Measurements from ENCODE around the gene CAMK2B. TPM values are rescaled to one million over a fixed set of nuclear protein-coding genes. Genes with fewer than 3 reads are reported as not detected.

Gene CAMK2B
- polyA plus RNA-seq, 3 donors = 0.13 TPM; not detected in 2

DNA sequence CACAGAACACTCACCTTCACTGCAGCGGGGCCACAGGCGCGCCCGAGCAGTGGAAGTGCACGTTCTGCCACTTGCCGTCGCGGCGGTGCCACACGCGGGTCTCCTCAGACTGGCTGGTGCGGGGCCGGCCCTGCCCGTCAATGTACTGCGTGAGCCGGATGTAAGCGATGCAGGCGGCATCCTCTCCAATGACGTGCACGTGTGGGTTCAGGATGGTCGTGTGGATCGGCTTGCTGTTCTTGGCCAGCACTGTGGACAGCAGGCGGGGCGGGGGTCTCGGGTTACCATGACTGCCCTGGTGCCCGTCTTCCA is 105.4 kb downstream of the CAMK2B start:
- no peak overlapping the region for H3K9ac ChIP-seq (ENCODE audit: insufficient read depth, low read length, poor library complexity, severe bottlenecking)
- no peak overlapping the region for H3K27ac ChIP-seq (ENCODE audit: low read depth in 1 of 2, low read length in 2 of 2)
- no peaks in the 10 kb centered on the region for H3K79me2 ChIP-seq (ENCODE audit: insufficient read depth, low read length)
- no peaks in the 10 kb centered on the region for H3K4me1 Mint-ChIP-seq
- no peak overlapping the region for H3K4me2 ChIP-seq (replicated peaks; ENCODE audit: extremely low read depth, low read length, poor library complexity, severe bottlenecking)
- peaks cover 0 to 1% (median 0%) of the 10 kb centered on the region in 7 donors for H3K9me3 Mint-ChIP-seq
- no peaks in the 10 kb centered on the region for H3K36me3 ChIP-seq (replicated peaks in 1 of 2; ENCODE audit: control insufficient read depth in 1 of 2, insufficient read depth in 2 of 2, low read length in 2 of 2)
- no peaks in the 10 kb centered on the region for H3K27me3 ChIP-seq (ENCODE audit: control insufficient read depth in 2 of 2, insufficient read depth in 2 of 2, low read length in 2 of 2)
- H3K27me3 Mint-ChIP-seq (ENCODE audit: low read depth in 3 of 3) = peaks cover 0 to 5% (median 2%) of the 10 kb centered on the region in 3 donors
- DNase-seq = no peak
- H3K9me3 ChIP-seq (replicated peaks in 1 of 2; ENCODE audit: control insufficient read depth in 1 of 2, insufficient read depth in 1 of 2, low read length in 2 of 2) = no peaks in the 10 kb centered on the region
- H3K4me1 ChIP-seq (ENCODE audit: control insufficient read depth in 1 of 2, insufficient read depth in 2 of 2, low read length in 2 of 2) = no peaks in the 10 kb centered on the region
- no peak overlapping the region for H2AFZ ChIP-seq (ENCODE audit: insufficient read depth, low read depth, low read length, poor library complexity, severe bottlenecking)
- TF ChIP-seq, protein P1, sequence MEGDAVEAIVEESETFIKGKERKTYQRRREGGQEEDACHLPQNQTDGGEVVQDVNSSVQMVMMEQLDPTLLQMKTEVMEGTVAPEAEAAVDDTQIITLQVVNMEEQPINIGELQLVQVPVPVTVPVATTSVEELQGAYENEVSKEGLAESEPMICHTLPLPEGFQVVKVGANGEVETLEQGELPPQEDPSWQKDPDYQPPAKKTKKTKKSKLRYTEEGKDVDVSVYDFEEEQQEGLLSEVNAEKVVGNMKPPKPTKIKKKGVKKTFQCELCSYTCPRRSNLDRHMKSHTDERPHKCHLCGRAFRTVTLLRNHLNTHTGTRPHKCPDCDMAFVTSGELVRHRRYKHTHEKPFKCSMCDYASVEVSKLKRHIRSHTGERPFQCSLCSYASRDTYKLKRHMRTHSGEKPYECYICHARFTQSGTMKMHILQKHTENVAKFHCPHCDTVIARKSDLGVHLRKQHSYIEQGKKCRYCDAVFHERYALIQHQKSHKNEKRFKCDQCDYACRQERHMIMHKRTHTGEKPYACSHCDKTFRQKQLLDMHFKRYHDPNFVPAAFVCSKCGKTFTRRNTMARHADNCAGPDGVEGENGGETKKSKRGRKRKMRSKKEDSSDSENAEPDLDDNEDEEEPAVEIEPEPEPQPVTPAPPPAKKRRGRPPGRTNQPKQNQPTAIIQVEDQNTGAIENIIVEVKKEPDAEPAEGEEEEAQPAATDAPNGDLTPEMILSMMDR (IDR thresholded peaks at IDR 0.05) = no peak
- H4K20me1 ChIP-seq (ENCODE audit: insufficient read depth, low read length) = no peaks in the 10 kb centered on the region
- H3K4me3 Mint-ChIP-seq = no peak overlapping the region
- no peak overlapping the region for H3K4me3 ChIP-seq (replicated peaks in 1 of 3; ENCODE audit: low read depth in 2 of 3, low read length in 3 of 3)
- intact Hi-C loops (cut with micrococcal nuclease) = no loop called here
- 93% methylated on average over 22 of the region's 26 CpGs for WGBS (ENCODE audit: insufficient coverage)
- no peak overlapping the region for H3K27ac Mint-ChIP-seq
- H3K36me3 Mint-ChIP-seq = no peaks in the 10 kb centered on the region

DNA sequence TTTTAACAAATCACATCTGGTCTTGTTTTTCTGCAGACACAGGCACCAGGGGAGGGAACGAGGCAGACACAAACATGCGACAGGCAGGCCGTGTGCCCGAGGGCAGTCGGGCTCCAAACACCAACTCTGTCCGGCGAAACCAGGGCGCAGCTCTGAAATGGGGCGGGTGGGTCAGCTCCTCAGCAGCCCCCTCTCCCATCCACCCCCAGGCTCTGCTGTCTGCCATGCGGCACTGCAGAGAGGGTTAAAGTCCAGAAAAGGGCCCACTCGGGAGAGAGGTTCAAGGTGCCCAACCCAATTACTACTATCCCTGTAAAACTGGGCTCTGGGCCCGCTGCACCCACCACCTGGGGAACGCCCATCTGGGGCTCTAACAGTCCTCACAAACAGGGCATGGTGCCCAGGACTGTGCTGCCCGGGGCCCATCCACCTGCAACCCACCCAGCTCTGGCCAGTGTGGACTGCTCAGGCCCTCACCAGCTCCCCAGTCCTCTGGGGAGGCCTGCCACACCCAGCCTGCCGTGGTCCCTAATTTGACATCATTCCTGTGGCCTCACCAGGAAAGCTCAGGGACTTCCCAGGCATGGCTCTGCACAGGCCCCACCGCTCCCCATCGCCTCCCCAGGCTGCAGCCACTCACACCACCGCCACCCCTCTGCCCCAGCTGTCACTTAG is 105.9 kb downstream of the CAMK2B start:
- Histone ChIP-seq H4K20me1 (ENCODE audit: insufficient read depth, low read length) (no peaks in the 10 kb centered on the region), H3K27me3 (ENCODE audit: control insufficient read depth in 2 of 2, insufficient read depth in 2 of 2, low read length in 2 of 2) (no peaks in the 10 kb centered on the region), H3K4me2 (replicated peaks; ENCODE audit: extremely low read depth, low read length, poor library complexity, severe bottlenecking) (no peak overlapping the region), H3K9ac (ENCODE audit: insufficient read depth, low read length, poor library complexity, severe bottlenecking) (no peak overlapping the region), H3K79me2 (ENCODE audit: insufficient read depth, low read length) (no peaks in the 10 kb centered on the region), H3K9me3 (replicated peaks in 1 of 2; ENCODE audit: control insufficient read depth in 1 of 2, insufficient read depth in 1 of 2, low read length in 2 of 2) (no peaks in the 10 kb centered on the region), H3K4me1 (ENCODE audit: control insufficient read depth in 1 of 2, insufficient read depth in 2 of 2, low read length in 2 of 2) (no peaks in the 10 kb centered on the region), H2AFZ (ENCODE audit: insufficient read depth, low read depth, low read length, poor library complexity, severe bottlenecking) (no peak overlapping the region), H3K36me3 (replicated peaks in 1 of 2; ENCODE audit: control insufficient read depth in 1 of 2, insufficient read depth in 2 of 2, low read length in 2 of 2) (peaks cover 2 to 3% of the 10 kb centered on the region in 2 donors), H3K4me3 (replicated peaks in 1 of 3; ENCODE audit: low read depth in 2 of 3, low read length in 3 of 3) (no peak overlapping the region), H3K27ac (ENCODE audit: low read depth in 1 of 2, low read length in 2 of 2) (no peak overlapping the region)
- TF ChIP-seq, protein P1 (IDR thresholded peaks at IDR 0.05) = no peak
- H3K36me3 Mint-ChIP-seq = peaks cover 2% of the 10 kb centered on the region in 2 donors
- H3K4me1 Mint-ChIP-seq = no peaks in the 10 kb centered on the region
- 90% methylated on average over 12 of the region's 18 CpGs for WGBS (ENCODE audit: insufficient coverage)
- H3K27ac Mint-ChIP-seq = no peak overlapping the region
- H3K4me3 Mint-ChIP-seq = no peak overlapping the region
- intact Hi-C loops (cut with micrococcal nuclease) = no loop called here
- peaks cover 0 to 1% (median 0%) of the 10 kb centered on the region in 7 donors for H3K9me3 Mint-ChIP-seq
- no peak for DNase-seq
- peaks cover 0 to 5% (median 2%) of the 10 kb centered on the region in 3 donors for H3K27me3 Mint-ChIP-seq (ENCODE audit: low read depth in 3 of 3)

Data from CD14-positive monocyte (primary cell).